PC-9 (cell line): Measurements from ENCODE around the gene ZNF319. TPM values are rescaled to one million over a fixed set of nuclear protein-coding genes. Genes with fewer than 3 reads are reported as not detected.

Source experiments
- BruUV-seq: library from RNA; stranded (reverse); fragments of 400-500 nt; replicated peaks from 2 replicates; lab custom pipeline; 2021; lab: Mats Ljungman, UMichigan
- CTCF ChIA-PET: fragments of 300-600 bp; sonication (Branson Sonifier 250); formaldehyde crosslinking; loops from one replicate; lab custom pipeline; 2022; ENCODE audit warnings: antibody characterized with exemption; lab: Charles Lee
- POLR2A ChIA-PET: fragments of 300-600 bp; sonication (Branson Sonifier 250); formaldehyde crosslinking; loops from one replicate; lab custom pipeline; 2022; ENCODE audit warnings: antibody characterized with exemption; ENCODE audit not compliant: unreplicated experiment; lab: Charles Lee
- DNase-seq, 2 experiments: peaks; one replicate each; pipeline versions ENCODE4 v3.0.0 to v3.0.0-alpha.2; 2015 to 2022; ENCODE audit warnings: mixed read lengths in 1 of 2
- H2AFZ ChIP-seq: fragments of 200-600 bp; sonication (generic); 2 replicates; pipeline ENCODE4 v1.8.1; 2017; ENCODE audit warnings: antibody characterized with exemption
- H3F3A ChIP-seq: fragments of 200-600 bp; sonication (generic); 2 replicates; pipeline ENCODE4 v1.8.1; 2017; ENCODE audit warnings: antibody characterized with exemption, mild to moderate bottlenecking, low read depth; ENCODE audit not compliant: insufficient read depth
- H3K27ac ChIP-seq: fragments of 200-600 bp; sonication (generic); 2 replicates; pipeline ENCODE4 v1.6.1; 2016; ENCODE audit warnings: mixed run types
- H3K27me3 ChIP-seq: fragments of 200-600 bp; sonication (generic); 2 replicates; pipeline ENCODE4 v1.6.1; 2016; ENCODE audit warnings: low read depth, mixed run types; ENCODE audit not compliant: insufficient read depth
- H3K36me3 ChIP-seq: fragments of 200-600 bp; sonication (generic); 2 replicates; pipeline ENCODE4 v1.6.1; 2016; ENCODE audit warnings: low read depth, mixed run types
- H3K4me1 ChIP-seq: fragments of 200-600 bp; sonication (generic); replicated peaks from 2 replicates; pipeline ENCODE4 v1.6.1; 2016; ENCODE audit warnings: mixed run types; ENCODE audit not compliant: insufficient read depth
- H3K4me2 ChIP-seq: fragments of 200-600 bp; sonication (generic); 2 replicates; pipeline ENCODE4 v1.6.1; 2017; ENCODE audit warnings: mixed run types
- H3K4me3 ChIP-seq: fragments of 200-600 bp; sonication (generic); 2 replicates; pipeline ENCODE4 v1.6.1; 2016; ENCODE audit warnings: mixed run types
- H3K79me2 ChIP-seq: fragments of 200-600 bp; sonication (generic); 2 replicates; pipeline ENCODE4 v1.6.1; 2017; ENCODE audit warnings: low read depth, mixed run types
- H3K9me2 ChIP-seq: fragments of 200-600 bp; sonication (generic); 2 replicates; pipeline ENCODE4 v1.8.1; 2017; ENCODE audit warnings: mild to moderate bottlenecking; ENCODE audit not compliant: insufficient read depth
- H3K9me3 ChIP-seq: fragments of 200-600 bp; sonication (generic); 2 replicates; pipeline ENCODE4 v1.8.1; 2016; ENCODE audit warnings: low read depth; ENCODE audit not compliant: insufficient read depth
- H4K20me1 ChIP-seq: fragments of 200-600 bp; sonication (generic); 2 replicates; pipeline ENCODE4 v1.8.1; 2017; ENCODE audit not compliant: insufficient read depth
- EZH2 ChIP-seq: fragments of 200-600 bp; sonication (generic); IDR thresholded peaks from 2 replicates; pipeline ENCODE4 v1.8.0; 2017; ENCODE audit warnings: antibody characterized with exemption, low read depth
- intact Hi-C: fragments of 100-400 bp; cut with micrococcal nuclease; formaldehyde crosslinking; loops from one replicate; pipeline ENCODE4 v1.10.0; 2022; ENCODE audit not compliant: unreplicated experiment
- total RNA-seq: library from RNA; stranded (reverse); gene quantifications from 2 replicates; pipeline ENCODE4 v1.2.3, GENCODE V29; 2021
- TF ChIP-seq, protein P1 (sequence below): fragments of 200-600 bp; sonication (generic); conservative IDR thresholded peaks from 2 replicates; pipeline ENCODE4 v1.6.1; 2017; ENCODE audit warnings: mixed run types, antibody characterized with exemption, mild to moderate bottlenecking, moderate library complexity

Gene ZNF319
- total RNA-seq, 1 experiment from 2014 or later: 11.0 TPM

- Histone ChIP-seq H3K27me3 (no peaks in the 10 kb centered on the region), H3K79me2 (no peaks in the 10 kb centered on the region), H3K9me2 (no peaks in the 10 kb centered on the region), H2AFZ (no peak overlapping the region), H3K4me2 (no peak overlapping the region), H3K4me3 (no peak overlapping the region), H3K36me3 (no peaks in the 10 kb centered on the region), H3K9me3 (no peaks in the 10 kb centered on the region), H3K4me1 (peaks cover 10% of the 10 kb centered on the region), H4K20me1 (no peaks in the 10 kb centered on the region), H3K27ac (no peak overlapping the region), H3F3A (peaks cover 12% of the 10 kb centered on the region; the same call in 1 of the 2 replicates)
- TF ChIP-seq, protein P1, sequence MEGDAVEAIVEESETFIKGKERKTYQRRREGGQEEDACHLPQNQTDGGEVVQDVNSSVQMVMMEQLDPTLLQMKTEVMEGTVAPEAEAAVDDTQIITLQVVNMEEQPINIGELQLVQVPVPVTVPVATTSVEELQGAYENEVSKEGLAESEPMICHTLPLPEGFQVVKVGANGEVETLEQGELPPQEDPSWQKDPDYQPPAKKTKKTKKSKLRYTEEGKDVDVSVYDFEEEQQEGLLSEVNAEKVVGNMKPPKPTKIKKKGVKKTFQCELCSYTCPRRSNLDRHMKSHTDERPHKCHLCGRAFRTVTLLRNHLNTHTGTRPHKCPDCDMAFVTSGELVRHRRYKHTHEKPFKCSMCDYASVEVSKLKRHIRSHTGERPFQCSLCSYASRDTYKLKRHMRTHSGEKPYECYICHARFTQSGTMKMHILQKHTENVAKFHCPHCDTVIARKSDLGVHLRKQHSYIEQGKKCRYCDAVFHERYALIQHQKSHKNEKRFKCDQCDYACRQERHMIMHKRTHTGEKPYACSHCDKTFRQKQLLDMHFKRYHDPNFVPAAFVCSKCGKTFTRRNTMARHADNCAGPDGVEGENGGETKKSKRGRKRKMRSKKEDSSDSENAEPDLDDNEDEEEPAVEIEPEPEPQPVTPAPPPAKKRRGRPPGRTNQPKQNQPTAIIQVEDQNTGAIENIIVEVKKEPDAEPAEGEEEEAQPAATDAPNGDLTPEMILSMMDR: no peak
- no peak for TF ChIP-seq EZH2
- intact Hi-C loops: no loop called here
- peak in 1 of 2 experiments; percentile 30 for DNase-seq
- CTCF ChIA-PET: interaction anchor here (0.7 to 0.9 kb wide), 2 partner anchors 23 to 144 kb away, joined by 3 to 8 read pairs; no protein-coding TSS in a partner anchor
- POLR2A ChIA-PET: interaction anchor here (0.7 kb wide), 1 partner anchor 195 kb away, joined by 4 read pairs; no protein-coding TSS in a partner anchor
- no TSS peak for BruUV-seq
These were observed 47.6 kb downstream of the ZNF319 start for GRCh38 chr16:57952909-57953308.

GRCh38 chr16:57951204-57951960, 49.1 kb downstream of the ZNF319 start:
- Histone ChIP-seq H3K4me2 (no peak overlapping the region), H3F3A (peaks cover 16% of the 10 kb centered on the region; the same call in 1 of the 2 replicates), H3K27me3 (no peaks in the 10 kb centered on the region), H3K27ac (no peak overlapping the region), H4K20me1 (no peaks in the 10 kb centered on the region), H3K9me2 (no peaks in the 10 kb centered on the region), H3K4me3 (no peak overlapping the region), H3K36me3 (no peaks in the 10 kb centered on the region), H3K79me2 (no peaks in the 10 kb centered on the region), H2AFZ (no peak overlapping the region), H3K4me1 (no peaks in the 10 kb centered on the region; the same call in 1 of the 2 replicates), H3K9me3 (no peaks in the 10 kb centered on the region)
- TF ChIP-seq EZH2: no peak
- CTCF ChIA-PET: no interaction called here
- POLR2A ChIA-PET: no interaction called here
- DNase-seq: no peak
- intact Hi-C loops: no loop called here
- BruUV-seq: no TSS peak

DNA sequence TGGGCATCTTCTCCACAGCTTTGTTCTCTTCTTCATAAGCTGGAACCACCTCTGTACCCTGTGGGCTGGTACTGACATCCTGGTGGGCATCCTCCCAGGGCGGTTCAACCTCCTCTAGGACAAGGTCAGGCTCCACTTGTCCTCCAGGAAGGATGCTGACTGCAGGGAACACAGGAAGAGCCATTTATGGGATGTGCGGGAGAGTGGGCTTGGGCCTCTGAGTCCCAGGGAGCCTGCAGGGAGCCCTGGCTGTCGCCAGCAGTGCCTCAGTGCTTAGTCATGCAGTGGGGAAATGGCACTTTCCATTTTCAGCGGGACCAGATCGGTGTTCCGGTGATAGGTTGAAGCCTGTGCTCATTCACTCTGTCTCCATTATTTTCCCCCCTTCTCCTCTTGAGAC, 50.1 kb downstream of the ZNF319 start:
- DNase-seq: no peak
- Histone ChIP-seq H3K36me3 (no peaks in the 10 kb centered on the region), H4K20me1 (no peaks in the 10 kb centered on the region), H2AFZ (no peak overlapping the region), H3K27me3 (no peaks in the 10 kb centered on the region), H3K9me2 (no peaks in the 10 kb centered on the region), H3K27ac (no peak overlapping the region), H3K4me3 (no peak overlapping the region), H3F3A (peaks cover 16% of the 10 kb centered on the region; the same call in 1 of the 2 replicates), H3K4me2 (no peak overlapping the region), H3K9me3 (no peaks in the 10 kb centered on the region), H3K79me2 (no peaks in the 10 kb centered on the region), H3K4me1 (no peaks in the 10 kb centered on the region; the same call in 1 of the 2 replicates)
- CTCF ChIA-PET: no interaction called here
- POLR2A ChIA-PET: no interaction called here
- intact Hi-C loops: no loop called here
- no TSS peak for BruUV-seq
- no peak for TF ChIP-seq EZH2
- TF ChIP-seq, protein P1: no peak
